ENCODE results near the gene HNRNPF.
"Not testable (repeated sequence)": the region's sequence is repeated elsewhere in the genome, so short reads cannot be mapped to it uniquely, and the experiment has no call there.

HNRNPF gene

DNA sequence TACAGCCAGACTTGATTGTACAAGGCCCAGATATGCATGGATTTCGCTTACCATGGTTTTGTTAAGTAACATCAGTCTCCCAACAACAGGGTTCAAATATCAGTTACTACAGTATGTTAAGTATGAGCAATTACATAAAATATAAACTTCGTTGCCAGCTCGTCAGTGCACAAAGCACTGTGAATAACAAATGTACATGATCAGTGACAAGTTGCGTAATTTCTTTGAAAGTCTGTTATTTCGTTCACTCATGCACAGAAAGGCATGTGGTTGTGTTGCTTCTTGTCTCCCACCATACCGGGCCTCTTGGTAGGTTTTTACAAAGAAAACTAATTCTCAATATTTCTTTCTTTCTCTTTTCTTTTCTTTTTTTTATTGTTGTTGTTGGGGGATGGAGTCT is 15.4 kb upstream of the HNRNPF start:
- H3K4me3 ChIP-seq (ENCODE audit: low read depth, low read length) = no peak overlapping the region
- DNase-seq (ENCODE audit: low read depth) = no peak

DNA sequence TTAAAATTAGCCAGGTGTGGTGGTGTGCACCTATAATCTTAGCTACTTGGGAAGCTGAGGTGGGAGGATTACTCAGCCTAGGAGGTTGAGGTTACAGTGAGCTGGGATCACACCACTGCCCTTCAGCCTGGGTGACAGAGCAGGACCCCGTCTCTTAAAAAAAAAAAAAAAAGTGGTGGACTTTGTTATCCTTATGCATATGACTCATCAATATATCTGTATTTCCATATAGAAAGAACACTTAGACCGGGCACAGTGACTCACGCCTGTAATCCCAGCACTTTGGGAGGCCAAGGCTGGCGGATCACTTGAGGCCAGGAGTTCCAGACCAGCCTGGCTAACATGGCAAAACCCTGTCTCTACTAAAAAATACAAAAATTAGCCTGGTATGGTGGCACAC is 13.0 kb upstream of the HNRNPF start:
- not testable (repeated sequence) for H3K4me3 ChIP-seq (ENCODE audit: low read depth, low read length); DNase-seq (ENCODE audit: low read depth)

DNA sequence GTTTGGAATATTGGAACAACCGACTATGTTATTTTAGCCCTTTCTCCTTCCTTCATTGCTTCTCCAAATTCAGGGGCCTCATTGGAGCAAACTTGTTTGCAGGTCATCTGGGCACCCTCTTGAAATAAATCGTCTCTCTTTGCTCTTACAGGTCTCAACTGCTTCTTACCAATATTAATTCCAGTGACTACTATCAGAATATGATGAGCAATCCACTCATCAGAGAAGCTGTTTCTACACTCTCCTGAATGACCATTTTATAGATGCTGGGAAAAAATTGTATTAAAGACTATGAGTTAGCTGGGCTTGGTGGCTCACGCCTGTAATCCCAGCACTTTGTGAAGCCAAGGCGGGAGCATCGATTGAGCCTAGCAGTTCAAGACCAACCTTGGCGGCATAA is 12.5 kb upstream of the HNRNPF start:
- no peak overlapping the region for H3K4me3 ChIP-seq (ENCODE audit: low read depth, low read length)

DNA sequence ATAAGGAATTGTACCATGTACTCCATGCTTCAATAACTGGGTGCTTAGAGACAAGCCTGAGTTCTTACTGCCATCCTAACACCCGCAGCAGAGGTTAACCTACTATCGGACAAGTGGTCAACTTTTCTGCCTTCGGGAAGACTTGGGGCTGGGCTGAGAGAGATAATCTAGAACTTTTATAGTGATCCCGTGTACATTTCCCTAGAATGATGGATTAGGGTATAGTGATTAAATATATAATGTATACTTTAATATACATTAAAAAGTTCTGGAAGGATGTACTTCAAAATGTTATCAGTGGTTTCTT is 12.2 kb upstream of the HNRNPF start:
- DNase-seq (ENCODE audit: low read depth) = no peak
- H3K4me3 ChIP-seq (ENCODE audit: low read depth, low read length) = peak overlapping the region; percentile 54

More for the DNA sequence above, 12.5 kb upstream of the HNRNPF start:
- DNase-seq (ENCODE audit: low read depth) = no peak

DNA sequence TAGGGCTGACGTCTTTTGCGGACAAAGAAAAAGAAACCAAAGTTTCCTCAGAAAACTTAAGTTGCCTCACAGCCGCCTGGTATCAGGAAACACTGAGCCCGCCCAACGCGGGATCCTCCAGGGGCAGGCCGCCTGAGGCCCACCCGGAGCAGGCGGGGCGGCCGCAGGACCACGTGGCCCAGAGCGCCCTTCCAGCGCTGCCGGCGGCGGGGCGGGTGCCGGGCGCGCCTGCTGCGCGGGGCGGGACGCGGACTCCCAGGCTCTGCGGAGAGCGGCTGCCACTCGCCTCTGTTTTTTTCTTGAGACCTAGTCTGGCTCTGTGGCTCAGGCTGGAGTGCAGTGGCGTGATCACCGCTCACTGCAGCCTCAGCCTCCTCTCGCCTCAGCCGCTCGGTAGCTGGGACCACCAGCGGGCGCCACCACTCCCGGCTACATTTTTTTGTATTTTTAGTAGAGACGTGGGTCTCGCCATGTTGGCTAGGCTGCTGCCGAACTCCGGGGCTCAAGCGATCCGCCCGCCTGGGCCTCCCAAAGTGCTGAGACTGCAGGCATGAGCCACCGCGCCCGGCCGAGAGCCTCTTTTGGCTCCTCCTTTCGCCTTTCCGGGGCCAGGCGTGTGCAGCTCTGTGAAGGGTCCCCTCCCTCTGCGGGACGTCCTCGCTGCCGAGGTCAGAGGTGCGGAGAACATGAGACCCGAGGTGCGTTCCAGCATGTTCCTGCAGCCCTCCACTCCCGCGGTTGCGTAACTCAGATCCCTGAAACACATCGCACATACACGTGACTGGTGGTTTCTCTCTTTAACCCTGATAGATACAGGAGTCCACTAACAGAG is 11.6 kb upstream of the HNRNPF start:
- H3K4me3 ChIP-seq (ENCODE audit: low read depth, low read length) = peak overlapping the region; percentile 54
- DNase-seq (ENCODE audit: low read depth) = peak; percentile 75

DNA sequence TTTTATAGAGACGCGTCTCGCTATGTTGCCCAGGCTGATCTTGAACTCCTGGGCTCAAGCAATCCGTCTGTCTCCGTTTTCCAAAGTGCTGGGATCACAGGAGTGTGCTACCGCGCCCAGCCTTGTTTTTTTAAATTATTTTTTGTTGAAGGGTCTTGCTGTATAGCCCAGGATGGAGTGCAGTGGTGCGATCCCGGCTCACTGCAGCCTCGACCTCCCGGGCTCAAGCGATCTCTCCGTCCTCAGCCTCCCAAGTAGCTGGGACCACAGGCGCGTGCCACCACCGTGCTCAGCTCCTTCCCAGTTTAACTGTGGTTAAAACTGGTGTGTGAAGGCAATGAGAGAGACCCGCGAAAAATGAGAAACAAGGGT is 11.0 kb upstream of the HNRNPF start:
- peak overlapping the region; percentile 54 for H3K4me3 ChIP-seq (ENCODE audit: low read depth, low read length)
- no peak for DNase-seq (ENCODE audit: low read depth)

DNA sequence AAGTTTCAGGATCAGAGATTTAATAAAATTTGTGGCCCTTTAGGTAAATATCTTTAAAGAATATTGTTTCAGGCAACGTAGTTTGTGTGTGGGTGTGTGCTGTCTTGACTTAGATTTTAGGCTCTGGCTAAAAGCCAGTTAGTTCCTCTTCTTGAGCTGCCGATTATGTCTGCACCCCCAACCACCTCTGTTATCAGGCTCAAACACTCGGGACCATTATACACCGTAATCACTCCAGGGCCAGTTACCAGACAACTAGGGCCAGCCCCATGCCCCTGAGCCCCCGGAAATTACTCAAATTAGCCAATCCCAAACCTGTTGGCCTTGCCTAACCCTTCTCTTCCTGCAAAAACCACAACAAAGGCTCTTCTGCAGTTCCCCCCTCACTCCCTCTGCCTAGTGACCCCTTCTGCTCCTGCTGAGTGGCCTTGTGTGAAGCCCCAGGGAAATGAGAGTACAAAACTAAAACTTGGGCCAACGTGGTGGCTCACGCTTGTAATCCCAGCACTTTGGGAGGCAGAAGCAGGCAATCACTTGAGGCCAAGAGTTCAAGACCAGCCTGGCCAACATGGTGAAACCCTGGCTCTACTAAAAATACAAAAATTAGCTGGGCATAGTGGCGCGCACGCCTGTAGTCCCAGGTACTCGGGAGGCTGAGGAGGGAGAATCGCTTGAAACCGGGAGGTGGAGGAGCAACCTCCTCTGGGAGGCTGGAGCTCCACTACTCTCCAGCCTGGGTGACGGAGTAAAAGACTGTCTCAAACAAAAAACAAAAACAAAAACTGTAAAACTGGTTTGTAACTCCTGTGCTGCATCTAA is 9.2 kb upstream of the HNRNPF start:
- no peak overlapping the region for H3K4me3 ChIP-seq (ENCODE audit: low read depth, low read length)
- DNase-seq (ENCODE audit: low read depth) = no peak

DNA sequence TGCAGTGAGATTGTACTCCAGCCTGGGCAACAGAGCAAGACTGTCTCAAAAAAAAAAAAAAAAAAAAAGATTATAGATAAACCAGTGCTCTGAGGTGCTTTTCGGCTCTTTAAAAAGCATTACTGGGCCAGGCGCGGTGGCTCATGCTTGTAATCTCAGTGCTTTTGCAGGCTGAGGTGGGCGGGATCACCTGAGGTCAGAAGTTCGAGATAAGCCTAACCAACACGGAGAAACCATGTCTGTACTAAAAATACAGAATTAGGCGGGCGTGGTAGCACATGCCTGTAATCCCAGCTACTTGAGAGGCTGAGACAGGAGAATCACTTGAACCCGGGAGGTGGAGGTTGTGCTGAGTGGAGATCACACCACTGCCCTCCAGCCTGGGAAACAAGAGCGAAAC is 6.6 kb upstream of the HNRNPF start:
- no peak for DNase-seq (ENCODE audit: low read depth)
- H3K4me3 ChIP-seq (ENCODE audit: low read depth, low read length) = no peak overlapping the region

DNA sequence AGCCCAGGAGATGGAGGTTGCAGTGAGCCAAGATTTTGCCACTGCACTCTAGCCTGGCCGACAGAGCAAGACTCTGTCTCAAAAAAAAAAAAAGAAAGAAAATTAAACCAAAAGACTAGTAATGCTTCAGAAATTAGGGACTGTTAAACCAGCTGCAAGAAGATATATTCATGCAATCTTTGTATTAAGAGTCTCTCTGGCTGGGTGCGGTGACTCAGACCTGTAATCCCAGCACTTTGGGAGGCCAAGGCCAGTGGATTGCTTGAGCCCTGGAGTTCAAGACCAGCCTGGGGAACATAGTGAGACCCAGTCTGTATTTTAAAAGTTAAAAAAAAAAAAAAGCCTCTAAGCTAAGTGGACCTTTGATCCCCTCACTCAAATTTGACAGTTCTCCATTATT is 2.5 kb upstream of the HNRNPF start:
- no peak for DNase-seq (ENCODE audit: low read depth)
- H3K4me3 ChIP-seq (ENCODE audit: low read depth, low read length) = no peak overlapping the region

DNA sequence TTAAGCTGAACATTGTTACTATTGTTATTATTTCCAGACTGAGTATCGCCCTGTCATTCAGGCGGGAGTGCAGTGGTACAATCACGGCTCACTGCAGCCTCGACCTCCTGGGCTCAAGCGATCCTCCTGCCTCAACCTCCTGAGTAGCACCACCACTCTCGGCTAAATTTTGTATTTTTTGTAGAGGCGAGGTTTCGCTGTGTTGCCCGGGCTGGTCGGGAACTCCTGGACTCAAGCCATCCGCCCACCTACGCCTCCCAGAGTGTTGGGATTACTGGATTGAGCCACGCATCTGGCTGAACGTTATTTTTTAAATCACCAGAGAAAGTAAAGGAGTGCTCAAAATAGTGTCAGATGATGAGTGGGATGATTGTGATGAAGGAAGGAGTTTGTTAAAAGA is 1.4 kb upstream of the HNRNPF start:
- no peak for DNase-seq (ENCODE audit: low read depth)
- no peak overlapping the region for H3K4me3 ChIP-seq (ENCODE audit: low read depth, low read length)

DNA sequence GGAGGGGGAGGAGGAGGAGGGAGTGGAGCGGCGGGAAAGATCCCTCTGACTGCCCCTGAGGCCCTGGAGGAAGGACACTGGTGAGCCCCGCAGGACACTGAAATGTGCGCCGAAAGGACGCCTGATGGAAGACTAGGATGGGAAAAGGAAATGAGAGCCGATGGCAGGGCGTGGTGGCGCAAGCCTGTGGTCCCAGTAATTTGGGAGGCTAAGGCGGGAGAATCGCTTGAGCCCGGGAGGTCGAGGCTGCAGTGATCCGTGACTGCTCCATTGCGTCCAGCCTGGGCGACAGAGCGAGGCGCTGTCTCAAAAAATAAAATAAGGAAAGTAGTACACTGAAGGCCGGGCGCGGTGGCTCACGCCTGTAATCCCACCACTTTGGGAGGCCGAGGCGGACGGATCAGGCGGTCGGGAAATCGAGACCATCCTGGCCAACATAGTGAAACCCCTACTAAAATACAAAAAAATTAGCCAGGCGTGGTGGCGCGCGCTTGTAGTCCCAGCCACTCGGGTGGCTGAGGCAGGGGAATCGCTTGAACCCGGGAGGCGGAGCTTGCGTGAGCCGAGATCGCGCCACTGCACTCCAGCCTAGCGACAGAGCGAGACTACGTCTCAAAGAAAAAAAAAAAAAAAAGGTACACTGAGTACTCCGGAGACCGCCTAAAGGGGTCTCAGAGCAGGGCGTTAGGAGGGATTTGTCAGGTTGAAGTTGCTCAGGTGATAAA is 561 bp upstream of the HNRNPF start:
- no peak for DNase-seq (ENCODE audit: low read depth)
- H3K4me3 ChIP-seq (ENCODE audit: low read depth, low read length) = peak overlapping the region; percentile 79

DNA sequence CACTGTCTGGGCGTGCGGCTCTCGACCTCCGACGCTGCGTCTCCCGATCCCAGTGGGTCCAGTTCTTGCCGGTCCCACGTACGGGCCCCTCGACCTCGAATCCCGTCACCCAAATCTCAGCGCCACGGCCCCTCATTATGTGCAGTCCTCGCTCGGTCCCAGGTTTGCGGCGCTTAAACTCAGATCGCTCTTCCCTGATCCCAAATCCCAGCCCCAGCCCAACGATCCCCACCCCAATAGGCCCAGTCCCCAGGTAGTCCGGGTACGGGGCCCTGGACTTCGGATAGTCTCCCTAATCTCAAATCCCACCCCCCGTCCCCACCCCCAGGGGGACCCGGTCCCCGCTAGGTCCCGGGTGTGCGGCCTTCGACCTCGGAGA is 666 bp downstream of the HNRNPF start:
- DNase-seq (ENCODE audit: low read depth) = no peak

DNA sequence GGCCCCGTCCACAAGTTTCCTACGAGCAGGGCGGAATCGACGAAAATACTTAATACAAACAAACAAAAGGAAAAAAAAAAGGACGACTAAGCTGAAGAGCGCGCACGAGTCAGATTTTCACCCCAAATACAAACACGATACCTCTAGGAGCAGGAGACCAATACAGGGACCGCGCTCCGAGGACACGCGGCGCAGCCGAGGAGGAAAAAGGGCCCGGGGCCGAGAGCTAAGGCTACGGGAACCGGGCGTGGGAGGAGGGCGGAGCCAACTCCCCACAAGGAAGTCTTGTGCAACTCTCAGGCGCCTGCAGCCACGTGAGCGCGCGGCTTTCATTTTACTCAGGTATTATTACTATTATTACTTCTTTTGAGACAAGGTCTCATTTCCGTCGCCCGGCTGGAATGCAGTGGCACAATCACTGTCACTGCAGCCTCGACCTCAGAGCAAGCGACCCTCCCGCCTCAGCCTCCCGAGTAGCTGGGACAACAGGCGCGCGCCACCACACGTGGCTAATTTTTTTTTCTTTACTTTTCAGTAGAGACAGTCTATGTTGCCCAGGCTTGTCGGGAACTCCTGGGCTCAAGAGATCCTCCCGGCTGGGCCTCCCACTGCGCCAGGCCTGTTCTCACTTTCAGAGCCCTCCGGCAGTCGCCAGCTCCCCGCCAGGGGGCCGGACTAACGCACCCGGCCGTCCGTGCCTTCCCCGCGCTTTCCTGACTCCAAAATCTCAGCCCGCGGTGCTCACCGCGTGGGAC is 1.2 kb downstream of the HNRNPF start:
- peak; percentile 74 for DNase-seq (ENCODE audit: low read depth)

More for the DNA sequence above, 666 bp downstream of the HNRNPF start:
- peak overlapping the region; percentile 79 for H3K4me3 ChIP-seq (ENCODE audit: low read depth, low read length)

DNA sequence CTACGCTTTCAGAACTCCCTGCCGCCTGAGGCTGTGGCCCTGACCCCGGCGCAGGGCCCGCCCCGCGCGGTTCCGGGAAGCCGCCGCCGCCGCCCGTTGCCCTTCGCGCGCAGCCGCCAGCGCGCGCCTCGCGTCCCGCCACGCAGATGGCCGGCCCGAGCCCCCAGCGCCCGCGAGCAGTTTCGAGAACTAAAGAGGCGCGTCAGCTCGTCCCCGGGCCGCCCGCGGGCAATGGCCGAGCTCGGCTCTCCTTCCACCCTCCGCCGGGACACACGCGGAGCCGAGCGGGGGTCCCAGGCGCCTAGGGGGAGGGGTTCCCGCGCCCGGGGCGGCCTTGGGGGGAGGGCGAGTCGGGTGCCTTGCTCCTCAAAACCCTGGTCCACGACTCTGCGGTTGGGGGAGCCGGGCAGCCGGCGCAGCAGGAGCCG is 1.8 kb downstream of the HNRNPF start:
- peak overlapping the region; percentile 79 for H3K4me3 ChIP-seq (ENCODE audit: low read depth, low read length)
- DNase-seq (ENCODE audit: low read depth) = no peak

More for the DNA sequence above, 1.2 kb downstream of the HNRNPF start:
- H3K4me3 ChIP-seq (ENCODE audit: low read depth, low read length) = peak overlapping the region; percentile 79

DNA sequence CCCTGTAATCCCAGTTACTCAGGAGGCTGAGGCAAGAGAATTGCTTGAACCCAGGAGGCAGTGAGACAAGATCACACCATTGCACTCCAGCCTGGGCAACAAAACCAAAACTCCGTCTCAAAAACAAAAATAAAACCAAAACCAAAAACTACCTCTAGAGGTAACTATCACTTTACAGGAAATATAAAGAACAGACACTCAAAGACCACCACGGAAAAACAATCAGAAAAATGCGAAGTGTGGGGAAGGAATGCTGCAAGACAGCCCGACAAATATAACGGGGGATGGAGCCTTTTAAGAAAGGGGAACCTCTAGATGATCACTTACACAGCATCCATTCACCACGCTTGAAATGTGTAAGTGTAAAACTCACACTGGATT is 4.3 kb downstream of the HNRNPF start:
- H3K4me3 ChIP-seq (ENCODE audit: low read depth, low read length) = no peak overlapping the region
- no peak for DNase-seq (ENCODE audit: low read depth)

DNA sequence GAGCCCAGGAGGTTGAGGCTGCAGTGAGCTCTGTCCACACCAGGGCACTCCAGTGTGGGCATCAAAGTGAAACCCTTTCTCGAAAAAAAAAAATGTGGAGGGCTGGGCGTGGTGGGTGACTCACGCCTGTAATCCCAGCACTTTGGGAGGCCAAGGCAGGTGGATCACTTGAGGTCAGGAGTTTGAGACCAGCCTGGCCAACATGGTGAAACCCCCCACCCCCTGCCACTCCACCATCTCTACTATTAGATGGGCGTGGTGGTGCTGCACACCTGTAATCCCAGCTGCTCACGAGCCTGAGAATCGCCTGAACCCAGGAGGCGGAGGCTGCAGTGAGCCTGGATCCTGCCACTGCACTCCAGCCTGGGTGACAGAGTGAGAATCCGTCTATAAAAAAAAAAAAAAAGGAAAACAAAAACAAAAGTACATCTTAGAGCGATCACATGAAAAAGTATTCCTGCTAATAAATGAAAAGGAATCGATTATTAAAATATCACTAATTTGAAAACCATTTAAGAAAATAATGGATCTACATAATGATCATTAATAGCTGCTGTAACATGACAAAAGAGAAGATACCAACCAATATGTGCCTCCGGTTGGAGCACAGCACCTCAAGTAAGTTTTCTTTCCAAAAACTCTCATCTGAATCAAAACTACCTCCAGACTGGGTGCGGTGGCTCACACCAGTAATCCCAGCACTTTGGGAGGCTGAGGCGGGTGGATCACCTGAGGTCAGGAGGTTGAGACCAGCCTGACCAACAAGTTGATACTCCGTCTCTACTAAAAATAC is 4.9 kb downstream of the HNRNPF start:
- DNase-seq (ENCODE audit: low read depth) = no peak
- H3K4me3 ChIP-seq (ENCODE audit: low read depth, low read length) = no peak overlapping the region

DNA sequence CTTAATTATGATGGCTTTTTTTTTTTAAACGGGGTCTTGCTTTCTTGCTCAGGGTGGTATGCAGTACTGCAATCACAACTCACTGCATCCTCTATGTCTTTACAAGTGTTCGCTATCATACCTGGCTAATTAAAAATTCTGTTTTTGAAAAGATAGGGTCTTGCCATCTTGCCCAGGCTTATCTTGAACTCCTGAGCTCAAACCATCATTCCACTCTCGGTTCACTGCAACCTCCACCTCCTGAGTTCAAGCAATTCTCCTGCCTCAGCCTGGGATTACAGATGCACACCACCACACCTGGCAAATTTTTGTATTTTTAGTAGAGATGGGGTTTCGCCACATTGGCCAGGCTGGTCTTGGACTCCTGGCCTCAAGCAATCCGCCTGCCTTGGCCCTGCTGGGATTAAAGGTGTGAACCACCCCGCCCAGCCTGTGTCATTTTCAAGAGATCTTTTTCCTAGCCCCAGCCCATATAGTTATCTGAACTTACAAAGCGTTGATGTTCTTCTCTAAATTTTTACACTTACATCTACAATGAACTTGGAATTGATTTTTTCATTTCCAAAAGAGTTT is 6.0 kb downstream of the HNRNPF start:
- H3K4me3 ChIP-seq (ENCODE audit: low read depth, low read length) = no peak overlapping the region
- DNase-seq (ENCODE audit: low read depth) = no peak

DNA sequence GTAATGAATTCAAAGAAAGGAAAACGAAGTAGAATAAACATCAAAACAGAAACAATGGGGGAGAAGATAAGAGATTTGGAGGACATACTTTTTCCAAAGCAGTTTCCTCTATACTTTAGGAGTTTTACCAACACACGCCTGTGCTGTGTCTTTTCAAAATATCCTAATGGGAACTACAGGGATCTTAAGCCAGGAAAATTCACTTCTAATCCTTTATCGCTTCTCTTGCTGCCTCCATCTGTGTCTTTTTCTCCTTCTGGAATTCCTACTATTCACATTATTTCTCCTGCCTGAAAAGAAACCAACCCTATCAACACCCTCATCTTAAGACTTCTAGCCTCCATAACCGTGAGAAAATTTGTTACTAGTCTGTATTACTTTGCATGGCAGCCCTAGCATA is 6.8 kb downstream of the HNRNPF start:
- no peak for DNase-seq (ENCODE audit: low read depth)
- H3K4me3 ChIP-seq (ENCODE audit: low read depth, low read length) = no peak overlapping the region

DNA sequence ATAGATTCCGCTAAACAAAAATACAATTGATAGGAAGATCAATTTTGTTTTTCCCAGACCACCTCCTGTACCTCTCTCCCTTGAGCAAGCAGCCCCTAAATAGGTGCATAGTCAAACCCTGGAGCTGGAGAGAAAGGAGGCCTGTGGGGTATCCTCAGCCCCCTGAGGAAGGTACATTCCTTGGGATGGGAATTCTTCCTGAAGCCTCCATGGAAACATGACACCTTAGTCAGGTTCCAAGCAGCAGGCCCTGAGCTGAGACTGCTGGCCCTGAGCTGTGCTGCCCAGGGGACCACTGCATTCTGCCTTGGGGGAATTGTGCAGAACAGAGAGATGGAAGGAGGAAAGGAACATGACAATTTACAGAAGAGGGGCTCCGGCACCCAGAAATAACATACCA is 7.4 kb downstream of the HNRNPF start:
- no peak for DNase-seq (ENCODE audit: low read depth)
- no peak overlapping the region for H3K4me3 ChIP-seq (ENCODE audit: low read depth, low read length)
